HG02885 (cell line): Measurements from ENCODE around the gene KRTAP5-2.
"Not testable (repeated sequence)": the region's sequence is repeated elsewhere in the genome, so short reads cannot be mapped to it uniquely, and the experiment has no call there.

Source experiments
- ATAC-seq: cut with Tn5 transposase; IDR thresholded peaks from one replicate; pipeline ENCODE4 v1.9.1; 2021; ENCODE audit warnings: mild to moderate bottlenecking; ENCODE audit not compliant: unreplicated experiment, poor library complexity

The KRTAP5-2 gene, protein sequence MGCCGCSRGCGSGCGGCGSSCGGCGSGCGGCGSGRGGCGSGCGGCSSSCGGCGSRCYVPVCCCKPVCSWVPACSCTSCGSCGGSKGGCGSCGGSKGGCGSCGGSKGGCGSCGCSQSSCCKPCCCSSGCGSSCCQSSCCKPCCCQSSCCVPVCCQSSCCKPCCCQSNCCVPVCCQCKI

GRCh38 chr11:1597994-1598380 lies at the start of gene KRTAP5-2:
TSS of gene KRTAP5-2 (minus strand) at chr11:1598294. CDS start at chr11:1598250, 44 bp downstream.
- ATAC-seq, result no peak

GRCh38 chr11:1646540-1646939 lies 48.4 kb upstream of the KRTAP5-2 start:
- not testable (repeated sequence) for ATAC-seq

- ATAC-seq, result no peak
Measured at GRCh38 chr11:1645357-1645821, 47.3 kb upstream of the KRTAP5-2 start.

DNA sequence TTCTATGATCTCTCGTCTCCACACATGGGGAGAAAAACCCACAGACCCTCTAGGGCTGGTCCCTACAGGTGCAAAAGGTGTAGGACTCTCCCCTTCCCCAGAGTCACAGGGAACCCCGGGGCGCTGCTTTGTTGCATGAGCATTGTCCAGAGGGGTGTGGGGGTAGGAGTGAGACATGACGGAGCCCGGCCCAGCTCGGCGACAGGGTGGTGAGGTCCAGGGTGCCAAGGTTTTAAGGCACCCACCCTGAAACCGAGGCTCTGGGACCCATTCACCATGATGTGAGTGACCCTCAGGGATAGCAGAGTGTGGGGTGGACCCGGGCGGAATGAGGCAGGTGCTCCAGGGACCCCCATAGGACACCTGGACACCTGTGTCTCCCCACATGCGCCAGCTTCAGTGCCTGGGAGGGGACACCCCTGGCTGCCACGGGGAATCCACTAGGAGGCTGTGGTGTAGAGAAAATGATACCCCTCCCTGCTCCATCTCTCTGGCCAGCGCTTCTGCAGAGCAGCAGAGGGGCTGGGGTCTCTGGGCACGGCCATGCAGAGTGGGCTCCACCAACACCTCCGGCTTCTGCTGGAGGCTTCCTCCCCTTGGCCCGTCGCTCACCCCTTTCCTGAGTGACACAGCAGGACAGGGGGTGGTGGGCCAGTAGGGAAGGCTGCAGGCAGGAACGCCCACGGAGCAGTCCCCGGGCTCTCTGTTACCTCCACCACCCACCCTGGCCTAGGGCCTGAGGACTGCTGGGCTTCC lies 46.7 kb upstream of the KRTAP5-2 start:
- no peak for ATAC-seq

GRCh38 chr11:1643146-1643690 lies 45.1 kb upstream of the KRTAP5-2 start:
- ATAC-seq, result no peak

- no peak for ATAC-seq
Measured at GRCh38 chr11:1642288-1643145, 44.4 kb upstream of the KRTAP5-2 start.

DNA sequence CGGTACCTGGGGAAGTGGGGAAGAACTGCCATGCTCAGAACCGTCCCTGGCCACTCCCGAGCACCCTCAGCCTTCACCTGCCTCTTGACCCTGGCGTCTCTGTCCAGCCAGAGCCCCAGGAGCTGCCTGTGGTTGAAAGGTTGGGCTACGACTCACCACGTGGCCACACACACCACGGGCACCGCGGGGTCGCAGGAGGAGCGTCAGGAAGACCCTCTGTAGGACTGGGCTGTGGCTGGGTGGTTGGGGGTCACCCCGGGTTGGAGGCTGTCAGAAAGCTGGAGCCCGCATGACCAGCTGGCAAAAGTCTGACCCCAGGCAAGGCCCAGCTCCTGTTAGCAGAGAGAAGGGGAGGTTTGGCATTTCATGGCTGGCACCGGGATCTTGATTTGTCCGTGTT lies 43.0 kb upstream of the KRTAP5-2 start:
- ATAC-seq, result no peak

- ATAC-seq, result no peak
Measured at GRCh38 chr11:1640076-1640946, 42.2 kb upstream of the KRTAP5-2 start.

GRCh38 chr11:1639666-1640065 lies 41.6 kb upstream of the KRTAP5-2 start:
- ATAC-seq, result no peak

DNA sequence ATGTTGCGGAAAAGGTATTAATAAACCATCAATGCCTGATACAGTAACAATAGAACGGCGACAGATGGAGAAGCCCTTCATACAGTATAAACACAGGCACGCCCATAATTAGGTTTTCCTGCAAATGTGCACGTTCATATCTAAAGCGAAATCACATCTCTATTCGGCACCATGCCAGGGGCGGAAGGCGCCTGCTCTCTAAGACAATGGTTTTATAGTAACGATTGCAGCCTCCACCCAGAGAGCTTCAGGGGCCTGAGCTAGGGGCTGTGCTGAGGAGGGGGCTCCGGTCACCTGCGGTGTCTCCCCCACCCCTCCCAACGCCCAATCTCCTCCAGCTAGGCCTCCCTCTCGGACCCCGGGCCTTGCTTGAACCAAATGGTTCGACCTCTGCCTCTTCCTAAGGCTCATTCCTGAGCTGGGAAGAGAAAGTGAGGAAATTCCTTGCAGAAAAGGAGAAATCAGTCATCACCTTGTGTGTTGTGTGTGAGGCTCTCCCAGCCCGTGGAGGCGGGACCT lies 41.1 kb upstream of the KRTAP5-2 start:
- no peak for ATAC-seq

GRCh38 chr11:1638344-1638743 lies 40.2 kb upstream of the KRTAP5-2 start:
- ATAC-seq, result no peak

DNA sequence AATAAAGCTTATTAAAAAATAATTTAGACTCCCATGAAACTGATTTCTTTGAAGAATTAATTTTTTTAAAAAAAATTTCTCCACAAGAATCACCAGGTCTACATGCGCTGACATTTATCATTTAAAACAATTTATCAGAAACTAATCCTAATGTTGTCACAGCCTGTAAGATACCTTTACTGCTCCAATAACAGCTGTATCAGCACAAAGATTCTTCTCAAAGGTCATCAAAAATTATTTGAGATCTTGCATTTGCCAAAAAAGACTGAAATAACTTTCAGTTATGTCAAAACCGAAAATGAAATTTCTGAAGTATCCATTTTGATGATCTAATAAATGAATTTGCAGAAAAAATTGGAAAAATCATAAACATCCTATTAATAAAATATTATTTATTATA lies 39.5 kb upstream of the KRTAP5-2 start:
- ATAC-seq, result no peak

DNA sequence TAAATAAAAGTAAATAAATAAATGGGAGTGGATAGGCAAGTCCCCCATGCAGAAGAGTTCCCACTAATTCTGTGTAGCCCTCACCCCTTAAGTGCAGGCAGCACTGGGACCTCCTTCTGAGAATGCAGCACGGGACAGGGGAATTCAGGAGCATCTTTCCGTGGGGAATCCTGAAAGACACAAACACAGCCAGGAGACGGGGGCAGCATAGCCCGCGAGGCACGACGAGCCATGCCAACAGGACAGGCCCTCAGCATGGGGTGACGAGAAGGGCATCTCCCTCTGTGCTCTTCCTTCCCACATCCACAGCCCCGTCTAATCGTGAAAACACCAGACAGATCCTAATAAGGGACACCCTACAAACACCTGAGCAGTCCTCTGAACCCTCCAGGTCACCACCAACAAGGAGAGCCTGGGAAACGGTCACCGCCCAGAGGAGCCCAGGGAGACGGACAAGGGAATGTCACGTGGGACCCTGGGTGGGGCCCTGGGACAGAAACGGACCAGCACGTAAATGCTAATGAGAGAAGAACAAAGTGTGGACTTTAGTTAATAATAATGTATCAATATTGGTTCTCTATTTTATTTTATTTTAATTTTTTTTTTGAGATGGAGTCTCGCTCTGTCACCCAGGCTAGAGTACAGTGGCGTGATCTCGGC lies 38.3 kb upstream of the KRTAP5-2 start:
- ATAC-seq, result no peak

DNA sequence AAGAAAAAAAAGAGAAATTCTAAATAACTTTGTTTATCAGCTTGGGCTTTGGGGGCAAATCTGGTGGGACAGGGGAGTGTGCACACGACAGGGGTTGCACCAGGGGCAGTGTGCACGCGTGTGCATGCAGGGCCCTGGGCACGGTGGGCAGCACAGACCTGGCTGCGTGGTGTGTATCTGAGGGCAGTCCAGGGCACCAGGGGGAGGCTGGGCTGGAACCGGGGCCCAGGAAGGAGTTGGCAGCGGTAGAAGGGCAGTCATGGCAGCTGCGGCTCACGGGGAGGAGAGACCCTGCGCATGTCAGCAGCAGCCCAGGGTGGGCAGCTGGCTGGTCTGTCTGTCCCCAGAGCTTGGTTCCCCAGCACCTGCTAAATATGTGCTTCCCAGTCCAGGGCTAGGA lies 35.8 kb upstream of the KRTAP5-2 start:
- ATAC-seq, result no peak

DNA sequence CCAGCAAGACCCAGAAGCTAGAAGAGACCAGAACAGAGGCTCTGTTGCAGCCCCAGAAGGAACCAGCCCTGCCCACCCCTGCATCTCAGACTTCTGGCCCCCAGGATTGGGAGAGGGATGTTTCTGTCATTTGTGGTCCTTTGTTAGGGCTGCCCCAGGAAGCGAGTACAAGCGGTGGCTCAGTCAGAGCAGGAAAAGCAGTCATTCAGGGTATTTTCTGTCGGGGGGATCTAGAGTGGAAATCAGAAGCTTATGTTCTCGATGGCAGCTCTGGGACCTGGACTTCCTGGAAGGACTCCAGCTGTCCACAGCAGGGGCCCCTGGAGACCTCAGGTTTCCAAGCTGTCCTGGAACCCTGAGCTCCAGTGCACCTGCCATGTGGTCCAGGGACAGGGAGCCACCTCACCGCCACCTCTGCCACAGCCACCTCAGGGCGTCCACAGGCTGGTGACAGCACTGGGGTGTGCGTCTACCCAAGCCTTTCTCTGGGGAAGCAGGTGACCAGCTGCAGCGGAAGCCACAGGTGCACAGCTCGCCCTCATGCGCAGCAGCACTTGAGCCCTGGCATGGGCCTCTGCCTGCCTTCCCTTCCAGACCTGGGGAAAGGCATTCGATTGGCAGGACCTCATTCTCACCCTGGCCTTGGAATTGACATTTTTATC lies 34.1 kb upstream of the KRTAP5-2 start:
- ATAC-seq, result no peak

- ATAC-seq, result no peak
Measured at GRCh38 chr11:1631066-1631568, 33.0 kb upstream of the KRTAP5-2 start.

GRCh38 chr11:1630271-1630670 lies 32.2 kb upstream of the KRTAP5-2 start:
- ATAC-seq, result no peak
